Measurements from ENCODE around the gene CACNA1F. TPM values are rescaled to one million over a fixed set of nuclear protein-coding genes. Genes with fewer than 3 reads are reported as not detected.

Gene CACNA1F
- total and polyA plus RNA-seq, 9 of the 15 experiments (the other 6 are each of a cell fraction or from before 2014, with no cell fraction given) = under 0.01 to 0.41 (median 0.03) TPM; not detected in 3

GRCh38 chrX:49188468-49189076, 44.6 kb downstream of the CACNA1F start:
- CTCF ChIA-PET (ENCODE audit: low intra/inter-chr PET ratio) = no interaction called here
- BruUV-seq (replicated peaks) = no TSS peak
- Histone ChIP-seq H3K79me2 (ENCODE audit: control insufficient read depth, insufficient read depth, low read length) (peaks cover 44% of the 10 kb centered on the region), H3K9ac (ENCODE audit: insufficient read depth in 1 of 2, low read depth in 2 of 2, low read length in 2 of 2) (peak overlapping the region; percentile 54 to 72; a peak in 3 of 4 replicates), H3K4me3 (no peak overlapping the region), H3K27me3 (ENCODE audit: control insufficient read depth in 2 of 2, insufficient read depth in 2 of 2, low read length in 2 of 2) (no peaks in the 10 kb centered on the region), H3K4me1 (replicated peaks in 1 of 2; ENCODE audit: control insufficient read depth in 2 of 2, insufficient read depth in 2 of 2, low read length in 2 of 2) (peaks cover 47 to 55% of the 10 kb centered on the region in 2 experiments), H4K20me1 (replicated peaks; ENCODE audit: control insufficient read depth, insufficient read depth, low read length) (peaks cover 7% of the 10 kb centered on the region), H3K27ac (ENCODE audit: extremely low read depth, low read depth, low read length) (peak overlapping the region; percentile 55), H3K4me2 (ENCODE audit: insufficient read depth, low read length) (peak overlapping the region; percentile 35), H3K9me1 (ENCODE audit: control insufficient read depth, insufficient read depth, low read length) (no peaks in the 10 kb centered on the region), H3K36me3 (ENCODE audit: control insufficient read depth, insufficient read depth, low read length) (peaks cover 7% of the 10 kb centered on the region; the same call in 1 of the 3 replicates), H3K9me3 (replicated peaks; ENCODE audit: control insufficient read depth, insufficient read depth, low read depth, low read length) (no peaks in the 10 kb centered on the region), H2AFZ (ENCODE audit: low read depth, low read length) (peak overlapping the region; percentile 64)
- no peak for ATAC-seq
- POLR2A ChIA-PET = no interaction called here
- in situ Hi-C loops (cut with MboI) (no loop called here), intact Hi-C loops (cut with micrococcal nuclease) (no loop called here)
- WGBS (ENCODE audit: insufficient coverage, low coverage, missing lambda C conversion rate) = 30% methylated on average over 2 of the region's 8 CpGs
- FAIRE-seq = peak; percentile 69
- DNase-seq (ENCODE audit: extremely low read depth in 1 of 4, low spot score in 3 of 4) = no peak
- TF ChIP-seq, protein P1, sequence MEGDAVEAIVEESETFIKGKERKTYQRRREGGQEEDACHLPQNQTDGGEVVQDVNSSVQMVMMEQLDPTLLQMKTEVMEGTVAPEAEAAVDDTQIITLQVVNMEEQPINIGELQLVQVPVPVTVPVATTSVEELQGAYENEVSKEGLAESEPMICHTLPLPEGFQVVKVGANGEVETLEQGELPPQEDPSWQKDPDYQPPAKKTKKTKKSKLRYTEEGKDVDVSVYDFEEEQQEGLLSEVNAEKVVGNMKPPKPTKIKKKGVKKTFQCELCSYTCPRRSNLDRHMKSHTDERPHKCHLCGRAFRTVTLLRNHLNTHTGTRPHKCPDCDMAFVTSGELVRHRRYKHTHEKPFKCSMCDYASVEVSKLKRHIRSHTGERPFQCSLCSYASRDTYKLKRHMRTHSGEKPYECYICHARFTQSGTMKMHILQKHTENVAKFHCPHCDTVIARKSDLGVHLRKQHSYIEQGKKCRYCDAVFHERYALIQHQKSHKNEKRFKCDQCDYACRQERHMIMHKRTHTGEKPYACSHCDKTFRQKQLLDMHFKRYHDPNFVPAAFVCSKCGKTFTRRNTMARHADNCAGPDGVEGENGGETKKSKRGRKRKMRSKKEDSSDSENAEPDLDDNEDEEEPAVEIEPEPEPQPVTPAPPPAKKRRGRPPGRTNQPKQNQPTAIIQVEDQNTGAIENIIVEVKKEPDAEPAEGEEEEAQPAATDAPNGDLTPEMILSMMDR (IDR thresholded peaks at IDR 0.05 in 2 of 3, conservative IDR thresholded peaks at IDR 0.05 in 1 of 3; ENCODE audit: insufficient read depth in 2 of 3, low read depth in 1 of 3, low read length in 3 of 3) = no peak
- TF ChIP-seq ZNF263 (CRISPR knock-in tag; IDR thresholded peaks at IDR 0.05; ENCODE audit: borderline replicate concordance) = no peak
- TF ChIP-seq, protein P2, sequence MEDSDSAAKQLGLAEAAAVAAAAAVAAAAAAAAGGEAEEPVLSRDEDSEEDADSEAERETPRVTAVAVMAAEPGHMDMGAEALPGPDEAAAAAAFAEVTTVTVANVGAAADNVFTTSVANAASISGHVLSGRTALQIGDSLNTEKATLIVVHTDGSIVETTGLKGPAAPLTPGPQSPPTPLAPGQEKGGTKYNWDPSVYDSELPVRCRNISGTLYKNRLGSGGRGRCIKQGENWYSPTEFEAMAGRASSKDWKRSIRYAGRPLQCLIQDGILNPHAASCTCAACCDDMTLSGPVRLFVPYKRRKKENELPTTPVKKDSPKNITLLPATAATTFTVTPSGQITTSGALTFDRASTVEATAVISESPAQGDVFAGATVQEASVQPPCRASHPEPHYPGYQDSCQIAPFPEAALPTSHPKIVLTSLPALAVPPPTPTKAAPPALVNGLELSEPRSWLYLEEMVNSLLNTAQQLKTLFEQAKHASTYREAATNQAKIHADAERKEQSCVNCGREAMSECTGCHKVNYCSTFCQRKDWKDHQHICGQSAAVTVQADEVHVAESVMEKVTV (CRISPR knock-in tag; IDR thresholded peaks at IDR 0.05) = no peak
- TF ChIP-seq CHD2 (IDR thresholded peaks at IDR 0.05; ENCODE audit: low read depth, low read length) = no peak
- TF ChIP-seq, protein P3, sequence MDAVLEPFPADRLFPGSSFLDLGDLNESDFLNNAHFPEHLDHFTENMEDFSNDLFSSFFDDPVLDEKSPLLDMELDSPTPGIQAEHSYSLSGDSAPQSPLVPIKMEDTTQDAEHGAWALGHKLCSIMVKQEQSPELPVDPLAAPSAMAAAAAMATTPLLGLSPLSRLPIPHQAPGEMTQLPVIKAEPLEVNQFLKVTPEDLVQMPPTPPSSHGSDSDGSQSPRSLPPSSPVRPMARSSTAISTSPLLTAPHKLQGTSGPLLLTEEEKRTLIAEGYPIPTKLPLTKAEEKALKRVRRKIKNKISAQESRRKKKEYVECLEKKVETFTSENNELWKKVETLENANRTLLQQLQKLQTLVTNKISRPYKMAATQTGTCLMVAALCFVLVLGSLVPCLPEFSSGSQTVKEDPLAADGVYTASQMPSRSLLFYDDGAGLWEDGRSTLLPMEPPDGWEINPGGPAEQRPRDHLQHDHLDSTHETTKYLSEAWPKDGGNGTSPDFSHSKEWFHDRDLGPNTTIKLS (IDR thresholded peaks at IDR 0.05; ENCODE audit: borderline replicate concordance, low read depth) = peak; percentile 83; the same call in 1 of the 2 replicates
- TF ChIP-seq MAFF (IDR thresholded peaks at IDR 0.05; ENCODE audit: low read length) = no peak
- TF ChIP-seq ZBTB7A (IDR thresholded peaks at IDR 0.05; ENCODE audit: borderline replicate concordance, control insufficient read depth, low read depth, low read length) = peak; percentile 28; the same call in 1 of the 2 replicates
- no peak for TF ChIP-seq POLR2AphosphoS5 (IDR thresholded peaks at IDR 0.05; ENCODE audit: control insufficient read depth, insufficient read depth, low read depth, low read length)
- no peak for TF ChIP-seq SREBF2 (CRISPR knock-in tag; IDR thresholded peaks at IDR 0.05)
- no peak for TF ChIP-seq ZNF311 (CRISPR knock-in tag; IDR thresholded peaks at IDR 0.05)
- no peak for TF ChIP-seq GTF2F1 (IDR thresholded peaks at IDR 0.05; ENCODE audit: low read depth, low read length)
- no peak for TF ChIP-seq HEY1 (CRISPR knock-in tag; IDR thresholded peaks at IDR 0.05; ENCODE audit: borderline replicate concordance)
- TF ChIP-seq ZBTB33 (CRISPR knock-in tag; IDR thresholded peaks at IDR 0.05) = peak; percentile 82
- TF ChIP-seq POLR2H (tag; IDR thresholded peaks at IDR 0.05; ENCODE audit: low read depth) = no peak
- TF ChIP-seq ZNF175 (CRISPR knock-in tag; IDR thresholded peaks at IDR 0.05; ENCODE audit: low read depth) = no peak
